Lower leg skin (tissue), 4 donors: ENCODE results near the gene HUNK. TPM values are rescaled to one million over a fixed set of nuclear protein-coding genes. Genes with fewer than 3 reads are reported as not detected.

Experiments
- DNase-seq, 2 donors: peaks; one replicate each; pipeline ENCODE4 v3.0.0-alpha.2; 2019; ENCODE audit warnings: low spot score in 2 of 2
- H3K4me3 ChIP-seq: fragments of 200-600 bp; sonication (generic); 2 replicates; pipeline ENCODE4 v1.5.1; 2017; ENCODE audit warnings: mild to moderate bottlenecking, low read depth; ENCODE audit not compliant: poor library complexity, severe bottlenecking
- POLR2A ChIP-seq, 2 donors: fragments of 450-650 bp; IDR thresholded peaks; one replicate each; pipeline ENCODE4 v1.6.1; 2016 to 2017; ENCODE audit warnings: antibody characterized with exemption in 2 of 2, mild to moderate bottlenecking in 1 of 2, moderate library complexity in 1 of 2
- WGBS, 2 donors: methylation state at CpG; one replicate each; pipeline ENCODE4 v1.1.5; 2018; 5-methylcytosine and 5-hydroxymethylcytosine counted together
- intact Hi-C: fragments of 100-400 bp; cut with DNase I; formaldehyde crosslinking; loops from one replicate; pipeline ENCODE4 v1.15.0; 2023; ENCODE audit warnings: low total_unique reads
- total RNA-seq, 4 donors: library from RNA; depleted of rRNA; stranded (reverse); fragments of >200 nt; gene quantifications; one replicate each; pipeline ENCODE4 v1.1.0, GENCODE V29; 2016
- TF ChIP-seq, protein P1 (sequence below), 3 donors: fragments of 450-650 bp; IDR thresholded peaks; one replicate each; pipeline ENCODE4 v1.5.1; 2016; ENCODE audit warnings: antibody characterized with exemption in 3 of 3, mild to moderate bottlenecking in 3 of 3, moderate library complexity in 2 of 3

Gene HUNK
- total RNA-seq, 4 donors from 2014 or later: 2.8 to 4.0 (median 3.5) TPM

- no peak overlapping the region for H3K4me3 ChIP-seq
- intact Hi-C loops: no loop called here
- TF ChIP-seq, protein P1, sequence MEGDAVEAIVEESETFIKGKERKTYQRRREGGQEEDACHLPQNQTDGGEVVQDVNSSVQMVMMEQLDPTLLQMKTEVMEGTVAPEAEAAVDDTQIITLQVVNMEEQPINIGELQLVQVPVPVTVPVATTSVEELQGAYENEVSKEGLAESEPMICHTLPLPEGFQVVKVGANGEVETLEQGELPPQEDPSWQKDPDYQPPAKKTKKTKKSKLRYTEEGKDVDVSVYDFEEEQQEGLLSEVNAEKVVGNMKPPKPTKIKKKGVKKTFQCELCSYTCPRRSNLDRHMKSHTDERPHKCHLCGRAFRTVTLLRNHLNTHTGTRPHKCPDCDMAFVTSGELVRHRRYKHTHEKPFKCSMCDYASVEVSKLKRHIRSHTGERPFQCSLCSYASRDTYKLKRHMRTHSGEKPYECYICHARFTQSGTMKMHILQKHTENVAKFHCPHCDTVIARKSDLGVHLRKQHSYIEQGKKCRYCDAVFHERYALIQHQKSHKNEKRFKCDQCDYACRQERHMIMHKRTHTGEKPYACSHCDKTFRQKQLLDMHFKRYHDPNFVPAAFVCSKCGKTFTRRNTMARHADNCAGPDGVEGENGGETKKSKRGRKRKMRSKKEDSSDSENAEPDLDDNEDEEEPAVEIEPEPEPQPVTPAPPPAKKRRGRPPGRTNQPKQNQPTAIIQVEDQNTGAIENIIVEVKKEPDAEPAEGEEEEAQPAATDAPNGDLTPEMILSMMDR (IDR thresholded peaks at IDR 0.05): no peak
- TF ChIP-seq POLR2A (IDR thresholded peaks at IDR 0.05): no peak
- 64 to 83% methylated on average over 17 of the region's 17 CpGs for WGBS, 2 donors
- DNase-seq: peak in 1 of 2 donors; percentile 80
These were observed 38.5 kb downstream of the HUNK start for GRCh38 chr21:31911138-31911907.

- DNase-seq: peak in 1 of 2 donors; percentile 78
- TF ChIP-seq, protein P1 (IDR thresholded peaks at IDR 0.05): no peak
- TF ChIP-seq POLR2A (IDR thresholded peaks at IDR 0.05): no peak
- 73 to 80% methylated on average over 9 of the region's 9 CpGs for WGBS, 2 donors
- intact Hi-C loops: no loop called here
- H3K4me3 ChIP-seq: no peak overlapping the region
These were observed 39.7 kb downstream of the HUNK start for GRCh38 chr21:31912501-31912900.

- H3K4me3 ChIP-seq: no peak overlapping the region
- 86 to 89% methylated on average over 5 of the region's 5 CpGs for WGBS, 2 donors
- no peak for TF ChIP-seq POLR2A (IDR thresholded peaks at IDR 0.05)
- TF ChIP-seq, protein P1 (IDR thresholded peaks at IDR 0.05): no peak
- intact Hi-C loops: no loop called here
- peak in 1 of 2 donors; percentile 74 for DNase-seq
These were observed 40.4 kb downstream of the HUNK start for GRCh38 chr21:31913182-31913608.

GRCh38 chr21:31914472-31914871 lies 41.7 kb downstream of the HUNK start:
- intact Hi-C loops: no loop called here
- WGBS, 2 donors: 51 to 74% methylated on average over 4 of the region's 4 CpGs
- no peak overlapping the region for H3K4me3 ChIP-seq
- no peak for TF ChIP-seq POLR2A (IDR thresholded peaks at IDR 0.05)
- TF ChIP-seq, protein P1 (IDR thresholded peaks at IDR 0.05): no peak
- peak in 1 of 2 donors; percentile 43 for DNase-seq

- H3K4me3 ChIP-seq: no peak overlapping the region
- DNase-seq: no peak
- 88 to 89% methylated on average over 3 of the region's 3 CpGs for WGBS, 2 donors
- TF ChIP-seq, protein P1 (IDR thresholded peaks at IDR 0.05): no peak
- no peak for TF ChIP-seq POLR2A (IDR thresholded peaks at IDR 0.05)
- intact Hi-C loops: no loop called here
These were observed 42.7 kb downstream of the HUNK start for GRCh38 chr21:31915566-31915965.
